ENCODE data around the gene MMP23B. TPM values are rescaled to one million over a fixed set of nuclear protein-coding genes. Genes with fewer than 3 reads are reported as not detected.

MMP23B gene
- total and polyA plus RNA-seq, 2 of the 8 experiments (the other 6 are each of a cell fraction or from before 2014, with no cell fraction given): 9.2 to 14.6 TPM

DNA sequence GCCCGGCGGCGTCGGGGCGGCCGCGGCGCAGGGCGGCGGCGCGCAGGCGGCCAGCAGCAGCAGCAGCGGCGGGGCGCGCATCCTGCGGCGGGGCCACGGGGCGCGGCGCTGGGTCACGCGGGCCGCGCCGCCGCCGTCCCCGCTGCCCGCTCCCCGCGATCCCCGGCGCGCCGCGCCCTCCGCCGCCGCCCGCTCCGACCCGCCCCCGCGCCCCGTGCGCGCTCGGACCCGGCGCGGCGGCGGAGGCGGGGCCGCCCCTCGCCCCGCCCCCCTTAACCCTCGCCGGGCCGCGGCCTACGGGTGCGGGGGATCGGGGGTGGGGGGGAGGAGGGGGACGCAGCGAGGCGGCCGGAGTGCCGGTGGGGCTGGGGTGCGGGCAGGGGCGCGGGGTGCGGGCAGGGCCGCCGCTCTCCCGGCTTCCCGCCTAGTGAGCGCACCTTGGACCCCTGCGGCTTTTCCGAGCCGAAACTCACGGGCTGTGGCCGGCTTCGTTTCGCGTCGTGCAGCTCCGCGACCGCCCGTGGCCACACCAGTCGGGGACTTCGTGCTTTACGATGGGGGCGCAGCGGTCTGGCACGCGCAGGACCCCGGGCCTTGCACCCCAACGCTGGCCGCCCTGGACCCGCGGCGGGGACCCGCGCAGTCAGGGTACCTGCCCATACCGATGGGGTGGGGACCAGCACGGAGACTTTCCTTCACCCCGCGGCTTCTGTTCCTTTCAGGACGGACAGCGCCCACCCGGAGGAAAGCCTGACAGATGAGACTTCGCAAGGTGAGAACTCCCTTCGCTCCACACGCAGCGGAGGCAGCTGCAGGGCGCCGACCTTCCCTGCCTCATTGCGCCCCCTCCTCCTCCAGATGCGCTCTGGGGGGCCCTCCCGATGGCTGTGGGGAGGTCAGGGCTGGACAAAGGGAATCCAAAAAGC lies 31.8 kb upstream of the MMP23B start, which contains the start of gene FNDC10:
Gene FNDC10, minus strand, starts transcription at position 201 of the 926 bp plus-strand sequence. Its CDS starts 120 bp downstream, at position 81.
- peaks cover 13 to 41% (median 34%) of the 10 kb centered on the region in 4 experiments for H3K27me3 ChIP-seq (replicated peaks in 1 of 4; ENCODE audit: control insufficient read depth in 3 of 4, extremely low read depth in 1 of 4, insufficient read depth in 3 of 4, low read length in 3 of 4)
- TF ChIP-seq HDAC2 (IDR thresholded peaks at IDR 0.05; ENCODE audit: borderline replicate concordance in 1 of 2, low read depth in 2 of 2, low read length in 2 of 2) (no peak; a peak in 1 of 4 replicates), PHF8 (conservative IDR thresholded peaks at IDR 0.05; ENCODE audit: low read depth, low read length) (0 out of 2 replicates have a peak, but pooled peaks have one; percentile 23), SAP30 (IDR thresholded peaks at IDR 0.05; ENCODE audit: insufficient read depth, insufficient replicate concordance, low read length) (peak; percentile 72), POLR2AphosphoS5 (IDR thresholded peaks at IDR 0.05; ENCODE audit: low read depth, low read length) (no peak), SP2 (IDR thresholded peaks at IDR 0.05; ENCODE audit: low read length) (no peak), KDM1A (IDR thresholded peaks at IDR 0.05; ENCODE audit: borderline replicate concordance, low read length) (no peak)
- TF ChIP-seq, protein P1, sequence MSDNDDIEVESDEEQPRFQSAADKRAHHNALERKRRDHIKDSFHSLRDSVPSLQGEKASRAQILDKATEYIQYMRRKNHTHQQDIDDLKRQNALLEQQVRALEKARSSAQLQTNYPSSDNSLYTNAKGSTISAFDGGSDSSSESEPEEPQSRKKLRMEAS (IDR thresholded peaks at IDR 0.05): peak; percentile 60
- TF ChIP-seq, protein P2, sequence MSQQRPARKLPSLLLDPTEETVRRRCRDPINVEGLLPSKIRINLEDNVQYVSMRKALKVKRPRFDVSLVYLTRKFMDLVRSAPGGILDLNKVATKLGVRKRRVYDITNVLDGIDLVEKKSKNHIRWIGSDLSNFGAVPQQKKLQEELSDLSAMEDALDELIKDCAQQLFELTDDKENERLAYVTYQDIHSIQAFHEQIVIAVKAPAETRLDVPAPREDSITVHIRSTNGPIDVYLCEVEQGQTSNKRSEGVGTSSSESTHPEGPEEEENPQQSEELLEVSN (IDR thresholded peaks at IDR 0.05): peak; percentile 28; the same call in 1 of the 2 replicates

More for the DNA sequence above, 31.8 kb upstream of the MMP23B start, which contains the start of gene FNDC10:
- H2AFZ ChIP-seq (ENCODE audit: low read length): peak within 1 kb of the TSS; percentile 15; the same call in 1 of the 2 replicates
- peak within 1 kb of the TSS; percentile 74 for H4K91ac ChIP-seq (replicated peaks; ENCODE audit: insufficient read length, low read length)
- H3K4me3 ChIP-seq (ENCODE audit: extremely low read depth in 1 of 4, insufficient read depth in 2 of 4, low read depth in 3 of 4, low read length in 4 of 4): peak within 1 kb of the TSS; percentile 30 to 75 (median 44)
- peaks cover 16% of the 10 kb centered on the region; the same call in 1 of the 2 replicates for H3K23me2 ChIP-seq (ENCODE audit: low read depth, low read length)
- H3K27ac ChIP-seq (ENCODE audit: low read depth, low read length): no peak within 1 kb of the TSS
- H4K8ac ChIP-seq (ENCODE audit: extremely low read depth, insufficient read depth, low read length): peak within 1 kb of the TSS; percentile 79
- no peak within 1 kb of the TSS for H4K5ac ChIP-seq (ENCODE audit: insufficient read length, low read depth, low read length)
- no peak within 1 kb of the TSS for H2BK20ac ChIP-seq (ENCODE audit: low read length)
- CTCF ChIA-PET (ENCODE audit: partially characterized antibody): interaction anchor here (0.6 to 1.8 kb wide), 3 partner anchors 14 to 228 kb away, joined by 3 to 4 read pairs (median 3); no protein-coding TSS in a partner anchor
- H2BK120ac ChIP-seq (replicated peaks; ENCODE audit: low read depth, low read length): no peak within 1 kb of the TSS
- POLR2A ChIA-PET (ENCODE audit: partially characterized antibody): interaction anchor here (2.4 kb wide), 1 partner anchor 15 kb away, joined by 9 read pairs; the partner anchor contains the start of gene MIB2
- 10% methylated on average over 44 of the region's 125 CpGs; no CpG with 5 or more reads in 1 of the 2 experiments for WGBS, 2 experiments (ENCODE audit: extremely low coverage in 1 of 2, insufficient coverage in 1 of 2, insufficient read length in 1 of 2, insufficient replicate concordance in 2 of 2, low coverage in 1 of 2, low lambda C conversion rate in 2 of 2, missing lambda C conversion rate in 1 of 2)
- peak within 1 kb of the TSS; percentile 27; the same call in 1 of the 2 replicates for H2BK12ac ChIP-seq (ENCODE audit: low read depth, low read length)
- peaks cover 2 to 6% of the 10 kb centered on the region in 2 experiments for H4K20me1 ChIP-seq (replicated peaks in 1 of 2; ENCODE audit: control insufficient read depth in 1 of 2, insufficient read depth in 2 of 2, low read length in 2 of 2)
- no peaks in the 10 kb centered on the region for H3K9me3 ChIP-seq (ENCODE audit: insufficient read depth in 2 of 2, low read depth in 1 of 2, low read length in 1 of 2)
- H3K4me1 ChIP-seq (replicated peaks in 1 of 4; ENCODE audit: control insufficient read depth in 3 of 4, insufficient read depth in 4 of 4, low read length in 3 of 4): peaks cover 0 to 24% (median 18%) of the 10 kb centered on the region in 4 experiments; a peak in 6 of 7 replicates
- H3K9ac ChIP-seq (replicated peaks in 1 of 4; ENCODE audit: extremely low read depth in 1 of 4, low read depth in 3 of 4, low read length in 3 of 4): peak within 1 kb of the TSS in 1 of 4 experiments; percentile 65; a peak in 1 of 7 replicates
- FAIRE-seq: no peak
- peak in 1 of 2 experiments; percentile 68 for DNase-seq (ENCODE audit: low read depth in 1 of 2, low spot score in 2 of 2)
- no peak within 1 kb of the TSS for H2BK5ac ChIP-seq (ENCODE audit: low read depth, low read length)
- H3K23ac ChIP-seq (ENCODE audit: insufficient read length): no peak within 1 kb of the TSS
- H3K14ac ChIP-seq (ENCODE audit: insufficient read length): no peak within 1 kb of the TSS
- H3K79me1 ChIP-seq (ENCODE audit: low read depth, low read length): no peaks in the 10 kb centered on the region
- H3K79me2 ChIP-seq (ENCODE audit: control insufficient read depth in 1 of 2, insufficient read depth in 2 of 2, low read length in 2 of 2): no peaks in the 10 kb centered on the region
- no peak within 1 kb of the TSS; the same call in 1 of the 2 replicates for H2BK15ac ChIP-seq (ENCODE audit: low read length)
- no peak within 1 kb of the TSS for H3K56ac ChIP-seq (replicated peaks; ENCODE audit: insufficient read length, low read depth, low read length)
- 0 out of 2 replicates have a peak within 1 kb of the TSS, but pooled peaks have one; percentile 13 for H2AK5ac ChIP-seq (ENCODE audit: low read depth, low read length)
- H3K18ac ChIP-seq (ENCODE audit: extremely low read depth, low read length): peak within 1 kb of the TSS; percentile 78
- H3K4ac ChIP-seq (replicated peaks; ENCODE audit: insufficient read length, low read depth, low read length): no peak within 1 kb of the TSS
- no peaks in the 10 kb centered on the region for H3K36me3 ChIP-seq (ENCODE audit: control insufficient read depth in 2 of 4, insufficient read depth in 4 of 4, low read length in 3 of 4)
- peak within 1 kb of the TSS; percentile 69 to 98 for H3K4me2 ChIP-seq (ENCODE audit: insufficient read depth in 1 of 2, low read depth in 2 of 2, low read length in 2 of 2)
